Common myeloid progenitor, CD34-positive (primary cell): ENCODE results near the gene VCAM1.
"Not testable (repeated sequence)": the region's sequence is repeated elsewhere in the genome, so short reads cannot be mapped to it uniquely, and the experiment has no call there.

Experiments
- CTCF ChIA-PET: fragments of 350-600 bp; sonication (Branson Sonifier 250); formaldehyde crosslinking; loops from one replicate; lab custom pipeline; 2021; ENCODE audit warnings: antibody characterized with exemption; lab: Charles Lee
- POLR2A ChIA-PET: fragments of 350-600 bp; sonication (Branson Sonifier 250); formaldehyde crosslinking; loops from one replicate; lab custom pipeline; 2021; ENCODE audit warnings: antibody characterized with exemption; lab: Charles Lee
- DNase-seq, 3 donors: peaks; one replicate each; pipeline versions ENCODE4 v3.0.0 to v3.0.0-alpha.2; 2013
- H3K27ac ChIP-seq, 2 experiments: 1 replicate in 1 of 2; 2 replicates in 1 of 2; pipeline ENCODE4 v1.7.0; 2013; ENCODE audit warnings: inconsistent platforms in 2 of 2, low read length in 2 of 2, mild to moderate bottlenecking in 2 of 2, low read depth in 1 of 2, moderate library complexity in 1 of 2; ENCODE audit not compliant: severe bottlenecking in 2 of 2, insufficient read depth in 1 of 2, poor library complexity in 1 of 2
- H3K27me3 ChIP-seq, 5 experiments: replicated peaks in 2 of 5; 1 replicate in 3 of 5; 2 replicates in 2 of 5; pipeline versions ENCODE4 v1.6.1 to v1.7.0; 2013; ENCODE audit warnings: low read length in 4 of 5, mild to moderate bottlenecking in 2 of 5, moderate library complexity in 2 of 5, inconsistent platforms in 1 of 5; ENCODE audit not compliant: insufficient read depth in 5 of 5, control insufficient read depth in 4 of 5
- H3K36me3 ChIP-seq, 4 experiments: 1 replicate in 2 of 4; 2 replicates in 2 of 4; pipeline versions ENCODE4 v1.6.1 to v1.7.0; 2013; ENCODE audit warnings: low read length in 3 of 4, control low read depth in 1 of 4, mild to moderate bottlenecking in 1 of 4; ENCODE audit not compliant: control insufficient read depth in 4 of 4, insufficient read depth in 4 of 4
- H3K4me1 ChIP-seq, 4 experiments: 1 replicate in 3 of 4; 2 replicates in 1 of 4; pipeline versions ENCODE4 v1.6.1 to v1.7.1; 2013; ENCODE audit warnings: low read length in 3 of 4, mild to moderate bottlenecking in 3 of 4, control low read depth in 1 of 4, inconsistent platforms in 1 of 4, moderate library complexity in 1 of 4; ENCODE audit not compliant: control insufficient read depth in 4 of 4, insufficient read depth in 4 of 4; ENCODE audit errors: control extremely low read depth in 1 of 4
- H3K4me3 ChIP-seq, 7 experiments: 1 replicate in 4 of 7; 2 replicates in 3 of 7; pipeline versions ENCODE4 v1.5.1 to v1.7.0; 2013; ENCODE audit warnings: mild to moderate bottlenecking in 7 of 7, low read length in 6 of 7, moderate library complexity in 6 of 7, inconsistent platforms in 2 of 7, low read depth in 2 of 7, control low read depth in 1 of 7; ENCODE audit not compliant: insufficient read depth in 4 of 7, control insufficient read depth in 1 of 7; ENCODE audit errors: extremely low read depth in 1 of 7
- H3K9me3 ChIP-seq, 5 experiments: 1 replicate in 4 of 5; 2 replicates in 1 of 5; pipeline versions ENCODE4 v1.6.1 to v1.7.1; 2013; ENCODE audit warnings: low read length in 4 of 5, mild to moderate bottlenecking in 2 of 5, inconsistent platforms in 1 of 5, low read depth in 1 of 5, moderate library complexity in 1 of 5; ENCODE audit not compliant: control insufficient read depth in 4 of 5, insufficient read depth in 2 of 5; ENCODE audit errors: control extremely low read depth in 1 of 5
- WGBS: methylation state at CpG from one replicate; pipeline ENCODE4 v1.1.5; 2013; ENCODE audit not compliant: insufficient coverage; 5-methylcytosine and 5-hydroxymethylcytosine counted together

VCAM1 gene

DNA sequence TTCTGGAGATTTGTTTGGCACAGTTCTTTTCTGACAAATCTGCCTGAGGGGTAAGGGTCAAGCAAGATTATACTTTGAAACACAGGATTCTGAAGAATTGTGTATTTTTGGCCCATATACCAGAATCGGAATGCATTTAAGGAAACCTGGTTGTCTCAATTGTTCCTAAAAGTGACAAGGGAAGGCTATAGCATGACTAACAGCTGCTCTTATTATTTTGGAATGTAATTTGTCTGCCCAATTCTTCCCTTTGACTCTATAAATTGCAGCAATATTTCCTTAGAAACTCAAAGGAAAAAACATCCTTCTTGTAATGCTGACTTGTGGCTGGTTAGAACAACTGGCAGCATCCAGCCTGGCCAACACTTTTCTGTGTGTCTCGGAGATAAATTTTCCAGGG lies 15.8 kb upstream of the VCAM1 start:
- 100% methylated on average over 2 of the region's 2 CpGs for WGBS

DNA sequence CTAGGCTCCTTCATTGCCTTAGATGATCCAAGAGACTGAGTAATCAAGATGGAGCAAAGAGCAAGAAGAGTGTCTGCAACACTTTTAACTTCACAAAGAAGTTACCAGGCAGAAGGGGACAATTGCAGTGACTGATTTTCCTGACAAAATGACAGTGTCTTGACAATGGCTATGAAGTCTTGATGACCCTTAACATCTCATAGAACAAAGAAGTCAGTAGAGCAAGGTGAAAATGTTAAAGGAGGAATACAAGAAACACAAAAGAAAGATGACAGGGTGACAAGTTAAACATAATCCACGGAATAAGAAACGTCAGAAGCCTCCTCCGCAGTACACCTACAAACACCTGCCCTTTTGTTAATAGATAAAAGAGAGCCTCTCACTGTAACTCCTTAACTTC lies 15.1 kb upstream of the VCAM1 start:
- no peak overlapping the region for H3K4me3 ChIP-seq
- no peak overlapping the region for H3K27ac ChIP-seq
- no peak for DNase-seq
- no peaks in the 10 kb centered on the region for H3K27me3 ChIP-seq
- H3K36me3 ChIP-seq, result no peaks in the 10 kb centered on the region
- CTCF ChIA-PET, result no interaction called here
- H3K9me3 ChIP-seq, result peaks cover 0 to under 1% (median 0%) of the 10 kb centered on the region in 5 experiments
- no CpG with 5 or more reads among the region's 3 CpGs for WGBS
- POLR2A ChIA-PET, result no interaction called here
- H3K4me1 ChIP-seq, result no peaks in the 10 kb centered on the region

More for the DNA sequence above, 15.8 kb upstream of the VCAM1 start:
- H3K4me1 ChIP-seq, result no peaks in the 10 kb centered on the region
- H3K9me3 ChIP-seq, result peaks cover 0 to 2% (median 0%) of the 10 kb centered on the region in 5 experiments
- no peak for DNase-seq
- CTCF ChIA-PET, result no interaction called here
- H3K4me3 ChIP-seq, result no peak overlapping the region
- no peaks in the 10 kb centered on the region for H3K36me3 ChIP-seq
- POLR2A ChIA-PET, result no interaction called here
- H3K27me3 ChIP-seq, result no peaks in the 10 kb centered on the region
- H3K27ac ChIP-seq, result no peak overlapping the region

DNA sequence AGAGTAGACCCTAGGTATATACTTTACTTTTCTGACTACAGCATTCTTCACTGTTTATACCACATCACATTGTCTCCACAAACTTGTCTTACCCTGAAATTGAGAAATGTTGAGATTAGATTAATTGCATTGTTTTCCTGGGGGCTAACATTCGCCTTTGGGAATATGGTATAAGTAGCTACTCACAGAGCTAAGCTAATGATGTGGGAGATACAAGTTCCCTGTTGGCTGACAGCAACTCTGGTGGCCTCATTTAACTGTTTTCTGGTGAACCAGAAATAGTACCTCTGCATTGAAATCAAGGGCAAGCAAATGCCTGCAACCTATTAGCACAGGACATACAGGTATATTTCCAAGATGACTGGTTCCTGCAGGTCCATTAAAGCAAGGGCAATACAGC lies 13.2 kb upstream of the VCAM1 start:
- ChIA-PET CTCF (no interaction called here), POLR2A (no interaction called here)
- WGBS, result 86% methylated on average over 1 of the region's 1 CpG
- Histone ChIP-seq H3K4me1 (no peaks in the 10 kb centered on the region), H3K36me3 (no peaks in the 10 kb centered on the region), H3K27me3 (no peaks in the 10 kb centered on the region), H3K27ac (no peak overlapping the region), H3K9me3 (no peaks in the 10 kb centered on the region), H3K4me3 (no peak overlapping the region)
- no peak for DNase-seq

DNA sequence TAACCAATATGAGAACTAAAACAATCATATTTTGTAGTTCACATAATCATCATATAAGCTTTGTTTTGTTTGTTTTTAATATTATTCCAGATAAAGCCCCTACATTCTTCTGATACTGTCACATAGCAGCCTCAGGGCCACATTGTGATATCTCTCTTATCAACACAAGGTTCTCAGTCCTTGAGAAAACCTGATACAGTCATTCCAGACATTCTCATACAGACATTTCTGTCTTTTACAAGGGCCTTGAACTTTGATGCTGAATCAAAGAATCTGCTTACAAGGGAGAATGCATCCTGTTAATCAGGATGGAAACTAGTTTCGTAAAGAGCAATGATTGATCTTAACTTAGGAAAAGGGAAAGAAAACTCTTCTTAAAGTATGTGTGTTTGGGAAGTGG lies 12.7 kb upstream of the VCAM1 start:
- Histone ChIP-seq H3K9me3 (peaks cover 0 to under 1% (median 0%) of the 10 kb centered on the region in 5 experiments), H3K4me3 (no peak overlapping the region), H3K4me1 (no peaks in the 10 kb centered on the region), H3K36me3 (no peaks in the 10 kb centered on the region), H3K27ac (no peak overlapping the region), H3K27me3 (no peaks in the 10 kb centered on the region)
- no CpG with 5 or more reads among the region's 1 CpG for WGBS
- DNase-seq, result no peak
- ChIA-PET CTCF (no interaction called here), POLR2A (no interaction called here)

DNA sequence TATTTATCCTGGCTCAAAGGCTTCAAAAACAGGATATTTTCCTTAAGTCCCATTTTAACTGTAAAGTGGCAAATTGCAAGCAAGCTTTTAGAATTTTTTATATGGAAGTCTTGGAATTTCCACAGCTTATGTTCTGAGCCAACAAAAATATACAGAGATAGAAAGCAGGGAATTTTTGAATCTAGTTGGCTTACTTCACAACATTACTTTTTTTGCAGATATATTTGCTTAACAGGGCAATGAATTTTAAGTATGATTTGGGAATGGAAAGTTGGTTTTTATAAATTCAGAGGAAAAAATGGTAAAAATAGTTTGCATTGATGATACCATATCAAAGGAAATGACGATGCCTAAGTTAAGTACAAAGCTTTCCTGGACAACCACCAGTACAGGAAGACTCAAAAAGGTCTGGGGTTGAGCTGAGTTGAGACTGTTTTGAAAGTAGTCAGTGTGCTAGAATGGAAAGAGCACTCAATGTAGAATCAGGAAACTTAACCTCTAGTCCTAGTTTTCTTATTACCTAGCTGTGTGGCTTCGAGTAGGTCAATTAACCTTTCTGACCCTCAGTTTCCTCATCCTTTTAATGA lies 11.0 kb upstream of the VCAM1 start:
- Histone ChIP-seq H3K27me3 (no peaks in the 10 kb centered on the region), H3K4me3 (no peak overlapping the region), H3K4me1 (peaks cover 0 to 4% (median 0%) of the 10 kb centered on the region in 4 experiments), H3K9me3 (peaks cover 0 to 2% (median 0%) of the 10 kb centered on the region in 5 experiments), H3K36me3 (no peaks in the 10 kb centered on the region), H3K27ac (no peak overlapping the region)
- CTCF ChIA-PET, result no interaction called here
- no peak for DNase-seq
- POLR2A ChIA-PET, result no interaction called here
- WGBS, result 0% methylated on average over 1 of the region's 2 CpGs

DNA sequence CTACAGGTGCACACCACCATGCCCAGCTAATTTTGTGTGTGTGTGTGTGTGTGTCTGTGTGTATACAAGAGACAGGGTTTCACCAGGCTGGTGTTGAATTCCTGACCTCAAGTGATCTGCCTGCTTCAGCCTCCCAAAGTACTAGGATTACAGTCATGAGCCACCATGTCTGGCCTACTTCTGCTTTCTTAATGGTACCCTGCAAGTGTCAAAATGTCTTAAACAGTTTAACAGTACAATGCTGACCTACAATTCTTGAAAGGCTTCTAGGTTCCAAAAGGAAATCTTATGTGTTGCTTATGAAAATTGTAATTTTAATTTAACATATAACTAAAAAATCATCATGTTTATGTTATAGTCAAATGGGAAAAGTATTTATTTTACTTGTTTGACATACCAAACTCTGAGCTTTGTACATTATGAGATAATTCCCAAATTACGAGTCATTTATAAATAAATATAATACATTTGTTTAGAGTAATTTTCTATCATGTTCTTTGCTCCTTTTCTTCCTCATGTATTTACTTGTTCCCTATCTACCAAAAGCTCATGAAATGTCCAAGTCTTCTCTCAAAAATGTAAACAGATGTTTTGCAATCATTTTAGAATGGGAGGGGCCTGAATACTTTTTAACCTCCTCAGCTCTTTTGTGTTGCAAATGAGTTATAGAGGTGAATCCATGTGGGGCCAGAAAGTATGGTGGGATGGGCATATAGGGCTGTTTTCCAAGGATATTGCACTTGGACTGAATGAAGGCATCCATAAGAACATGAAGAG lies 8.4 kb upstream of the VCAM1 start:
- no peaks in the 10 kb centered on the region for H3K27me3 ChIP-seq
- peak in 1 of 3 donors; percentile 3 for DNase-seq
- no peak overlapping the region for H3K4me3 ChIP-seq
- H3K9me3 ChIP-seq, result peaks cover 0 to 2% (median 0%) of the 10 kb centered on the region in 5 experiments
- no peaks in the 10 kb centered on the region for H3K36me3 ChIP-seq
- no peak overlapping the region for H3K27ac ChIP-seq
- H3K4me1 ChIP-seq, result peaks cover 0 to 4% (median 0%) of the 10 kb centered on the region in 4 experiments
- ChIA-PET CTCF (no interaction called here), POLR2A (no interaction called here)
- WGBS, result no CpG with 5 or more reads among the region's 1 CpG

DNA sequence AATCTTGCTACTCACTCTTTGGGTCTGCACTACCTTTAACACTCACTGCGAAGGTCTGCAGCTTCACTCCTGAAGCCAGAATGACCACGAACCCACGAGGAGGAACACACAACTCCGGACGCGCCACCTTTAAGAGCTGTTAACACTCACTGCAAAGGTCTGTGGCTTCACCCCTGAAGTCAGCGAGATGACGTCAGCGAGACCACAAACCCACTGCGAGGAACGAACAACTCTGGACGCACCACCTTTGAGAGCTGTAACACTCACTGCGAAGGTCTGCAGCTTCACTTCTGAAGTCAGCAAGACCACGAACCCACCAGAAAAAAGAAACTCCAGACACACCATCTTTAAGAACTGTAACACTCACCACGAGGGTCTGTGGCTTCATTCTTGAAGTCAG lies 6.5 kb upstream of the VCAM1 start:
- DNase-seq, result peak in 2 of 3 donors; percentile 27 to 43
- CTCF ChIA-PET, H3K27ac ChIP-seq, H3K9me3 ChIP-seq, POLR2A ChIA-PET, H3K27me3 ChIP-seq, H3K4me3 ChIP-seq, H3K36me3 ChIP-seq, H3K4me1 ChIP-seq: not testable (repeated sequence)
- WGBS, result 85% methylated on average over 13 of the region's 15 CpGs
